Keratinocyte (primary cell): Measurements from ENCODE around the gene ACYP2. TPM values are rescaled to one million over a fixed set of nuclear protein-coding genes. Genes with fewer than 3 reads are reported as not detected.

Source experiments
- DNase-seq: peaks from one replicate; pipeline ENCODE4 v3.0.0-alpha.2; 2011; ENCODE audit warnings: low read depth, missing footprints, low spot score
- FAIRE-seq: peaks from 2 replicates; lab custom pipeline; 2011; peaks lifted over from hg19 to GRCh38; lab: Jason Lieb, UNC
- H2AFZ ChIP-seq: 2 replicates; pipeline ENCODE4 v1.6.0; 2012; ENCODE audit warnings: low read length, control low read depth, inconsistent platforms; ENCODE audit not compliant: control insufficient read depth
- H3K27ac ChIP-seq: 2 replicates; pipeline ENCODE4 v1.5.1; 2011; ENCODE audit warnings: low read length; ENCODE audit not compliant: control insufficient read depth, insufficient read depth
- H3K27me3 ChIP-seq: 3 replicates; pipeline ENCODE4 v1.6.0; 2011; ENCODE audit warnings: low read length; ENCODE audit not compliant: control insufficient read depth, insufficient read depth; ENCODE audit errors: extremely low read depth
- H3K36me3 ChIP-seq, 2 experiments: 2 replicates in 1 of 2; 3 replicates in 1 of 2; pipeline ENCODE4 v1.5.1; 2011; ENCODE audit warnings: low read length in 2 of 2, mild to moderate bottlenecking in 1 of 2; ENCODE audit not compliant: control insufficient read depth in 2 of 2, insufficient read depth in 2 of 2; ENCODE audit errors: extremely low read depth in 1 of 2
- H3K4me1 ChIP-seq: 3 replicates; pipeline ENCODE4 v1.5.1; 2011; ENCODE audit warnings: low read length; ENCODE audit not compliant: control insufficient read depth, insufficient read depth; ENCODE audit errors: extremely low read depth
- H3K4me2 ChIP-seq: 3 replicates; pipeline ENCODE4 v1.6.0; 2011; ENCODE audit warnings: low read depth, low read length; ENCODE audit not compliant: control insufficient read depth, insufficient read depth; ENCODE audit errors: extremely low read depth
- H3K4me3 ChIP-seq, 3 experiments: fragments of 200-600 bp in 1 of 3; sonication (generic) in 1 of 3; 2 replicates in 2 of 3; 3 replicates in 1 of 3; pipeline ENCODE4 v1.5.1; 2011 to 2016; ENCODE audit warnings: low read length in 3 of 3, mild to moderate bottlenecking in 3 of 3, control low read depth in 2 of 3, inconsistent platforms in 1 of 3, low read depth in 1 of 3, mixed read lengths in 1 of 3, mixed run types in 1 of 3, moderate library complexity in 1 of 3; ENCODE audit not compliant: control insufficient read depth in 2 of 3, insufficient read depth in 2 of 3; ENCODE audit errors: extremely low read depth in 1 of 3
- H3K79me2 ChIP-seq: 2 replicates; pipeline ENCODE4 v1.6.0; 2012; ENCODE audit warnings: low read length; ENCODE audit not compliant: control insufficient read depth, insufficient read depth
- H3K9ac ChIP-seq: 3 replicates; pipeline ENCODE4 v1.6.0; 2011; ENCODE audit warnings: low read length; ENCODE audit not compliant: control insufficient read depth, insufficient read depth; ENCODE audit errors: extremely low read depth
- H3K9me1 ChIP-seq: 3 replicates; pipeline ENCODE4 v1.6.0; 2011; ENCODE audit warnings: low read length; ENCODE audit not compliant: control insufficient read depth, insufficient read depth; ENCODE audit errors: extremely low read depth
- H3K9me3 ChIP-seq: 2 replicates; pipeline ENCODE4 v1.5.1; 2012; ENCODE audit warnings: low read depth, low read length; ENCODE audit not compliant: control insufficient read depth
- H4K20me1 ChIP-seq: 3 replicates; pipeline ENCODE4 v1.6.0; 2011; ENCODE audit warnings: low read length; ENCODE audit not compliant: control insufficient read depth, insufficient read depth; ENCODE audit errors: extremely low read depth
- EZH2 ChIP-seq: IDR thresholded peaks from one replicate; pipeline ENCODE4 v1.6.1; 2012; ENCODE audit warnings: inconsistent platforms, mild to moderate bottlenecking, low read length, moderate library complexity
- dilution Hi-C: fragments of 300-500 bp; cut with MboI; formaldehyde crosslinking; loops from one replicate; pipeline ENCODE4 v1.7.0; 2020; ENCODE audit warnings: low sequenced_read_pairs; ENCODE audit not compliant: extremely low pct_ligation_motif_present
- polyA plus RNA-seq, 5 experiments: library from polyadenylated mRNA; depleted of rRNA in 3 of 5; stranded (reverse) in 3 of 5; stranded (forward) in 1 of 5; unstranded in 1 of 5; fragments of >200 nt; gene quantifications; 1 replicate in 1 of 5; 2 replicates in 3 of 5; 3 replicates in 1 of 5; pipeline versions ENCODE4 v1.2.1 to v1.2.3, GENCODE V29; 2011 to 2012; ENCODE audit warnings: missing spikeins in 2 of 5, low read depth in 1 of 5, low replicate concordance in 1 of 5
- TF ChIP-seq, protein P1 (sequence below), 3 experiments: IDR thresholded peaks in 1 of 3; conservative IDR thresholded peaks in 1 of 3; optimal IDR thresholded peaks in 1 of 3; 2 replicates in 2 of 3; 3 replicates in 1 of 3; pipeline versions ENCODE3 to v1.5.1; 2011; ENCODE audit warnings: low read length in 3 of 3, mild to moderate bottlenecking in 3 of 3, moderate library complexity in 2 of 3, control low read depth in 1 of 3, inconsistent platforms in 1 of 3; ENCODE audit not compliant: insufficient read depth in 2 of 3; ENCODE audit errors: extremely low read depth in 1 of 3

ACYP2 gene
- polyA plus RNA-seq, 1 donor (not counting 4 experiments of a cell fraction or from before 2014, with no cell fraction given): 8.7 TPM

DNA sequence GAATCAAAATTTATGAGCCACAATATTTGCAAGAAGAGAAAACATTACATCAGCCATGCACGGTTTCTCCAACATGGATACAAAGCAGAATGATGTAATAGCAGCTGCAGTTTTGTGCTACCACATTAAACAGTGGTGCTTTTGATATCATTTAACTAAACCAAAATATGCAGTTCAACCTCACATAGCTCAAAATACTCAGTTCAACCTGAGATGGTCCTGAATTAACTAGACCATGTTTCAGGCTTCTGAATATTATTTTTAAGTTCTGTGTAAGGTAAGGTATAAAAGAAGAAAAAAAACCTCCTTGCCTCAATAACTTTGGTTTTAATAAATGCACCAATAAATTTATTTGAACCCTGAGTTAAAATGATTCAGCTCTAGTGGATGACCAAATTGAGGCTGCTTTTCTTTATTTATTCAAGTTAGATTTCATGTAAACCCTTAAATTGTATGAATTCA is 159.4 kb downstream of the ACYP2 start:
- Histone ChIP-seq H3K9me1 (no peaks in the 10 kb centered on the region), H3K79me2 (no peaks in the 10 kb centered on the region), H2AFZ (no peak overlapping the region), H3K4me1 (no peaks in the 10 kb centered on the region), H3K27ac (no peak overlapping the region), H3K27me3 (no peaks in the 10 kb centered on the region), H3K4me2 (no peak overlapping the region), H3K9ac (no peak overlapping the region), H3K9me3 (no peaks in the 10 kb centered on the region), H4K20me1 (no peaks in the 10 kb centered on the region), H3K4me3 (no peak overlapping the region), H3K36me3 (no peaks in the 10 kb centered on the region)
- DNase-seq (no peak), FAIRE-seq (no peak)
- dilution Hi-C loops: no loop called here
- no peak for TF ChIP-seq EZH2
- TF ChIP-seq, protein P1, sequence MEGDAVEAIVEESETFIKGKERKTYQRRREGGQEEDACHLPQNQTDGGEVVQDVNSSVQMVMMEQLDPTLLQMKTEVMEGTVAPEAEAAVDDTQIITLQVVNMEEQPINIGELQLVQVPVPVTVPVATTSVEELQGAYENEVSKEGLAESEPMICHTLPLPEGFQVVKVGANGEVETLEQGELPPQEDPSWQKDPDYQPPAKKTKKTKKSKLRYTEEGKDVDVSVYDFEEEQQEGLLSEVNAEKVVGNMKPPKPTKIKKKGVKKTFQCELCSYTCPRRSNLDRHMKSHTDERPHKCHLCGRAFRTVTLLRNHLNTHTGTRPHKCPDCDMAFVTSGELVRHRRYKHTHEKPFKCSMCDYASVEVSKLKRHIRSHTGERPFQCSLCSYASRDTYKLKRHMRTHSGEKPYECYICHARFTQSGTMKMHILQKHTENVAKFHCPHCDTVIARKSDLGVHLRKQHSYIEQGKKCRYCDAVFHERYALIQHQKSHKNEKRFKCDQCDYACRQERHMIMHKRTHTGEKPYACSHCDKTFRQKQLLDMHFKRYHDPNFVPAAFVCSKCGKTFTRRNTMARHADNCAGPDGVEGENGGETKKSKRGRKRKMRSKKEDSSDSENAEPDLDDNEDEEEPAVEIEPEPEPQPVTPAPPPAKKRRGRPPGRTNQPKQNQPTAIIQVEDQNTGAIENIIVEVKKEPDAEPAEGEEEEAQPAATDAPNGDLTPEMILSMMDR (optimal IDR thresholded peaks at IDR 0.05 in 1 of 3, IDR thresholded peaks at IDR 0.05 in 1 of 3, conservative IDR thresholded peaks at IDR 0.05 in 1 of 3; ENCODE audit: extremely low read depth in 1 of 3, insufficient read depth in 2 of 3, low read length in 3 of 3): no peak

DNA sequence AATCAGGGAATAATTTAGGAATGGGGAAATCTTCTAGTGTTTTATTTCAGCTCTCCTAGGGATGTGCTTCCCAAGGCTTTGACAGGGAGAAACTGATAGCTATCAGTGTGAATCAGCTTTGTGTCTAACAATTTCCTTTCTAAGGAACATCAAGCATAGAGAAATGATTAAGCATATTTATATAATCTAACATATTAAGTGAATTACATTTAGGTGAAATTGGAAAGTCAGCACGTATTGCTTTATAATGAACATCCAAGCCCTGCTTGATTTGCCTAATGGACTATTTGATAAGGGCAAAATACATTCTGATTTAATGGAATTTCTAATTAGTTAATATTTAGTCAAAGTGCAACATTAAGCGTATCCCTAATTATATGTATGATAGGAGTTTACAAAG is 160.1 kb downstream of the ACYP2 start:
- Histone ChIP-seq H4K20me1 (no peaks in the 10 kb centered on the region), H3K79me2 (no peaks in the 10 kb centered on the region), H3K4me3 (no peak overlapping the region), H3K9me3 (no peaks in the 10 kb centered on the region), H2AFZ (no peak overlapping the region), H3K36me3 (no peaks in the 10 kb centered on the region), H3K4me1 (no peaks in the 10 kb centered on the region), H3K4me2 (no peak overlapping the region), H3K27me3 (no peaks in the 10 kb centered on the region), H3K9me1 (no peaks in the 10 kb centered on the region), H3K9ac (no peak overlapping the region), H3K27ac (no peak overlapping the region)
- dilution Hi-C loops: no loop called here
- no peak for TF ChIP-seq EZH2
- TF ChIP-seq, protein P1 (optimal IDR thresholded peaks at IDR 0.05 in 1 of 3, IDR thresholded peaks at IDR 0.05 in 1 of 3, conservative IDR thresholded peaks at IDR 0.05 in 1 of 3; ENCODE audit: extremely low read depth in 1 of 3, insufficient read depth in 2 of 3, low read length in 3 of 3): no peak
- no peak for DNase-seq
- no peak for FAIRE-seq
